ENCODE results near the gene EEF2K.

DNA sequence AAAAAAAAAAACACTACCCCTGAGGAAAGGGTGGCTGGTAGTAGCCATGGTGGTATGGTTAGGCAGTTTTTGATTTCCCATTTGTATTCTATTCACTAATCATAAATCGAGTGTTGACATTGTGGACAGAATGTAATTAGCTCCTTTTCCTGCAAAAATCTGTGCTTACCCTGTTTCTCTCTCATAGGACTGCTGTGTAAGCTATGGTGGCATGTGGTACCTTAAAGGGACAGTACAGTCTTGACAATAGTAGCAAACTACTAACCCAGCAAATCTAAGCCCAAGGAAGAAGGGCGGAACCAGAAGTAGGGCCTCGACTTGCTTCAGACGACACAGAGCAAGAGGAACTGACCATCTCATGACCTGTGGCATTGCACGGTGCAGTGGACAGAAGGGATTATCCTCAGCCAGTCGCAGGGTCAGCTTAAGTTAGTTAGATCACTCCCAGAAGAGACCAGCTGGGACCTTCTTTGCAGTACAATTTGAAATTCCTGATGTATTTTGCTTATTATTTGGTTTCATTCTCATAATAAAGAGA is 127.4 kb downstream of the EEF2K start:
- TF ChIP-seq POLR2AphosphoS5 (IDR thresholded peaks at IDR 0.05) (no peak), CTCF (IDR thresholded peaks at IDR 0.05) (no peak)
